HEK293 (cell line): ENCODE results near the gene MPPED1.

Source experiments
- CTCF ChIA-PET: fragments of 350-600 bp; formaldehyde crosslinking; extraction: SDS; loops from one replicate; lab custom pipeline; 2021; ENCODE audit warnings: antibody characterized with exemption; lab: Yijun Ruan, JAX
- POLR2A ChIA-PET: fragments of 300-600 bp; formaldehyde crosslinking; extraction: SDS; loops from one replicate; lab custom pipeline; 2020; ENCODE audit warnings: antibody characterized with exemption, inconsistent platforms; lab: Yijun Ruan, JAX
- H3K27ac ChIP-seq: fragments of 200-500 bp; sonication (Bioruptor generic); 2 replicates; pipeline ENCODE4 v1.5.1; 2014; ENCODE audit warnings: low read depth, low read length, control low read depth, inconsistent platforms; ENCODE audit errors: extremely low read depth
- H3K36me3 ChIP-seq, 2 experiments: fragments of 200-500 bp in 1 of 2; sonication (Bioruptor generic) in 1 of 2; 1 replicate in 1 of 2; 2 replicates in 1 of 2; pipeline ENCODE4 v1.5.1; 2014 to 2017; ENCODE audit warnings: inconsistent platforms in 2 of 2, low read length in 2 of 2; ENCODE audit not compliant: control insufficient read depth in 2 of 2, insufficient read depth in 1 of 2
- H3K4me1 ChIP-seq: fragments of 200-500 bp; sonication (Bioruptor generic); 2 replicates; pipeline ENCODE4 v1.5.1; 2014; ENCODE audit warnings: mild to moderate bottlenecking, low read length, inconsistent platforms; ENCODE audit not compliant: control insufficient read depth, insufficient read depth
- H3K4me3 ChIP-seq: 2 replicates; pipeline ENCODE4 v1.5.1; 2011; ENCODE audit warnings: low read depth, mild to moderate bottlenecking, control low read depth, low read length, moderate library complexity
- H3K9me3 ChIP-seq: fragments of 200-500 bp; sonication (Bioruptor generic); 2 replicates; pipeline ENCODE4 v1.5.1; 2014; ENCODE audit warnings: low read depth, low read length, inconsistent platforms; ENCODE audit not compliant: control insufficient read depth, insufficient read depth
- GFI1B ChIP-seq: fragments of 450-650 bp; formaldehyde crosslinking; IDR thresholded peaks from 2 replicates; pipeline ENCODE4 v1.5.1; 2016; ENCODE audit warnings: missing biosample characterization, missing genetic modification characterization
- GLIS1 ChIP-seq: fragments of 450-650 bp; formaldehyde crosslinking; IDR thresholded peaks from 2 replicates; pipeline ENCODE4 v1.5.1; 2016; ENCODE audit warnings: missing biosample characterization, missing genetic modification characterization
- KLF1 ChIP-seq: fragments of 450-650 bp; formaldehyde crosslinking; IDR thresholded peaks from 2 replicates; pipeline ENCODE4 v1.5.1; 2016; ENCODE audit warnings: missing biosample characterization, missing genetic modification characterization
- SP2 ChIP-seq: fragments of 450-650 bp; formaldehyde crosslinking; IDR thresholded peaks from 2 replicates; pipeline ENCODE4 v1.5.1; 2016; ENCODE audit warnings: missing biosample characterization, missing genetic modification characterization
- WT1 ChIP-seq: fragments of 450-650 bp; formaldehyde crosslinking; IDR thresholded peaks from 2 replicates; pipeline ENCODE4 v1.5.1; 2016; ENCODE audit warnings: missing biosample characterization, missing genetic modification characterization
- ZIC2 ChIP-seq: fragments of 450-650 bp; formaldehyde crosslinking; IDR thresholded peaks from 2 replicates; pipeline ENCODE4 v1.5.1; 2016; ENCODE audit warnings: missing biosample characterization, missing genetic modification characterization
- ZNF114 ChIP-seq: fragments of 450-650 bp; formaldehyde crosslinking; IDR thresholded peaks from 2 replicates; pipeline ENCODE4 v1.5.0; 2017; ENCODE audit warnings: missing biosample characterization, missing genetic modification characterization
- ZNF221 ChIP-seq: fragments of 450-650 bp; formaldehyde crosslinking; IDR thresholded peaks from 2 replicates; pipeline ENCODE4 v1.5.1; 2017; ENCODE audit warnings: missing biosample characterization, missing genetic modification characterization, borderline replicate concordance
- ZNF24 ChIP-seq: fragments of 450-650 bp; formaldehyde crosslinking; IDR thresholded peaks from 2 replicates; pipeline ENCODE4 v1.5.1; 2016; ENCODE audit warnings: missing biosample characterization, missing genetic modification characterization
- ZNF26 ChIP-seq: fragments of 450-650 bp; formaldehyde crosslinking; IDR thresholded peaks from 2 replicates; pipeline ENCODE4 v1.5.1; 2016; ENCODE audit warnings: missing biosample characterization, missing genetic modification characterization
- ZNF274 ChIP-seq, 2 experiments: fragments of 200-500 bp in 1 of 2; fragments of 450-650 bp in 1 of 2; sonication (Bioruptor generic) in 1 of 2; formaldehyde crosslinking in 1 of 2; IDR thresholded peaks; 2 replicates each; pipeline versions ENCODE4 v1.5.1 to v1.6.1; 2014 to 2016; ENCODE audit warnings: borderline replicate concordance in 1 of 2, inconsistent platforms in 1 of 2, low read length in 1 of 2, missing biosample characterization in 1 of 2, missing genetic modification characterization in 1 of 2
- ZNF280D ChIP-seq: fragments of 450-650 bp; formaldehyde crosslinking; IDR thresholded peaks from 2 replicates; pipeline ENCODE4 v1.5.1; 2016; ENCODE audit warnings: missing biosample characterization, missing genetic modification characterization
- ZNF423 ChIP-seq: fragments of 450-650 bp; formaldehyde crosslinking; IDR thresholded peaks from 2 replicates; pipeline ENCODE4 v1.5.1; 2016; ENCODE audit warnings: missing biosample characterization, missing genetic modification characterization
- ZNF571 ChIP-seq: fragments of 450-650 bp; formaldehyde crosslinking; IDR thresholded peaks from 2 replicates; pipeline ENCODE4 v1.5.0; 2017; ENCODE audit warnings: missing biosample characterization, missing genetic modification characterization
- ZNF701 ChIP-seq: fragments of 450-650 bp; formaldehyde crosslinking; IDR thresholded peaks from 2 replicates; pipeline ENCODE4 v1.5.1; 2016; ENCODE audit warnings: missing biosample characterization, missing genetic modification characterization
- ZNF843 ChIP-seq: fragments of 450-650 bp; formaldehyde crosslinking; IDR thresholded peaks from 2 replicates; pipeline ENCODE4 v1.5.1; 2016; ENCODE audit warnings: missing biosample characterization, missing genetic modification characterization
- ZSCAN16 ChIP-seq: fragments of 450-650 bp; formaldehyde crosslinking; IDR thresholded peaks from 2 replicates; pipeline ENCODE4 v1.5.1; 2016; ENCODE audit warnings: missing biosample characterization, missing genetic modification characterization
- ZSCAN5A ChIP-seq: fragments of 450-650 bp; formaldehyde crosslinking; IDR thresholded peaks from 2 replicates; pipeline ENCODE4 v1.5.1; 2016; ENCODE audit warnings: missing biosample characterization, missing genetic modification characterization

Gene MPPED1

GRCh38 chr22:43441751-43442150, 29.9 kb downstream of the MPPED1 start:
- no peaks in the 10 kb centered on the region for H3K36me3 ChIP-seq
- no peak overlapping the region for H3K27ac ChIP-seq
- H3K4me1 ChIP-seq, result no peaks in the 10 kb centered on the region
- ChIA-PET POLR2A (no interaction called here), CTCF (no interaction called here)
- no peak overlapping the region for H3K4me3 ChIP-seq
- H3K9me3 ChIP-seq, result no peaks in the 10 kb centered on the region
- 0 out of 2 replicates have a peak, but pooled peaks have one; percentile 6 for TF ChIP-seq GLIS1 (tag by site-specific recombination)
- TF ChIP-seq ZNF280D, result no peak

GRCh38 chr22:43442386-43443151, 30.8 kb downstream of the MPPED1 start:
- TF ChIP-seq SP2 (tag by site-specific recombination) (0 out of 2 replicates have a peak, but pooled peaks have one; percentile 18), ZNF571 (tag by site-specific recombination) (no peak), ZNF423 (tag by site-specific recombination) (no peak), ZIC2 (tag by site-specific recombination) (peak; percentile 52; the same call in 1 of the 2 replicates), ZSCAN5A (tag by site-specific recombination) (no peak), ZNF114 (tag by site-specific recombination) (no peak), GFI1B (tag by site-specific recombination) (no peak), ZNF24 (tag by site-specific recombination) (no peak), WT1 (tag by site-specific recombination) (no peak), KLF1 (tag by site-specific recombination) (0 out of 2 replicates have a peak, but pooled peaks have one; percentile 17), ZNF26 (tag by site-specific recombination) (no peak), ZNF274 (IDR thresholded peaks at IDR 0.05; ENCODE audit: low read length) (no peak), ZNF274 (tag by site-specific recombination; IDR thresholded peaks at IDR 0.05; ENCODE audit: borderline replicate concordance) (no peak), ZNF221 (no peak), ZNF701 (tag by site-specific recombination) (no peak)
- TF ChIP-seq, all 188 proteins: peak for 3
- no peak overlapping the region for H3K4me3 ChIP-seq
- ChIA-PET POLR2A (no interaction called here), CTCF (no interaction called here)
- no peak overlapping the region for H3K27ac ChIP-seq
- H3K36me3 ChIP-seq, result no peaks in the 10 kb centered on the region
- H3K9me3 ChIP-seq, result no peaks in the 10 kb centered on the region
- no peaks in the 10 kb centered on the region for H3K4me1 ChIP-seq

- Histone ChIP-seq H3K27ac (no peak overlapping the region), H3K4me1 (no peaks in the 10 kb centered on the region), H3K9me3 (no peaks in the 10 kb centered on the region), H3K4me3 (no peak overlapping the region), H3K36me3 (no peaks in the 10 kb centered on the region)
- TF ChIP-seq ZNF843 (tag by site-specific recombination) (no peak), ZSCAN16 (tag by site-specific recombination) (no peak)
- CTCF ChIA-PET, result no interaction called here
- POLR2A ChIA-PET, result no interaction called here
Measured at GRCh38 chr22:43443152-43443471, 31.3 kb downstream of the MPPED1 start.
